Endothelial cell of umbilical vein (primary cell): Measurements from ENCODE around the gene DMD.

Experiments
- FOS ChIP-seq: IDR thresholded peaks from 2 replicates; pipeline ENCODE4 v1.6.1; 2011; ENCODE audit warnings: mild to moderate bottlenecking, low read length, moderate library complexity, borderline replicate concordance; ENCODE audit not compliant: insufficient read depth
- TF ChIP-seq, protein P1 (sequence below), 2 donors: IDR thresholded peaks; 1 replicate in 1 of 2; 2 replicates in 1 of 2; pipeline ENCODE4 v1.5.1; 2011; ENCODE audit warnings: low read length in 2 of 2, mild to moderate bottlenecking in 2 of 2, moderate library complexity in 2 of 2, control low read depth in 1 of 2, inconsistent platforms in 1 of 2, low read depth in 1 of 2; ENCODE audit not compliant: insufficient read depth in 1 of 2; ENCODE audit errors: extremely low read depth in 1 of 2

DNA sequence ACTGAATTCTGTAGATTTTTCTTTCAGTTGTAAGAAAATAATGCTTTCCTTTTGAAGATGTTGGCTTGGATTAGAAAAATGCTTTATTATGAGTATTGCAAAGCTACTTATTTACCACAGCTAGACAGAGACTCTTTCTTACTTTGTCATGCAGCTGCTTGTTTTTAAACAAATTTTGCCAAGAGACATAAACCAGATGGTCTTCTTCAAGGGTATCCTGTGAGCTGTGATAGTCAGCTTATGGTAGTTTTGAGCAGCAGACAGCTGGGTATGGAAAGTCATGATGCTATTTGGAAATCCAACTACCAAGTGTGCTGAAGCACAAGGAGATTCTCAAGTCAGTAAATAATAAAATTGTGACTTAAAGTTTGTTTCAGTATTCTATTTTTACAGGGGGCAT lies 941.5 kb downstream of the DMD start:
- TF ChIP-seq, protein P1, sequence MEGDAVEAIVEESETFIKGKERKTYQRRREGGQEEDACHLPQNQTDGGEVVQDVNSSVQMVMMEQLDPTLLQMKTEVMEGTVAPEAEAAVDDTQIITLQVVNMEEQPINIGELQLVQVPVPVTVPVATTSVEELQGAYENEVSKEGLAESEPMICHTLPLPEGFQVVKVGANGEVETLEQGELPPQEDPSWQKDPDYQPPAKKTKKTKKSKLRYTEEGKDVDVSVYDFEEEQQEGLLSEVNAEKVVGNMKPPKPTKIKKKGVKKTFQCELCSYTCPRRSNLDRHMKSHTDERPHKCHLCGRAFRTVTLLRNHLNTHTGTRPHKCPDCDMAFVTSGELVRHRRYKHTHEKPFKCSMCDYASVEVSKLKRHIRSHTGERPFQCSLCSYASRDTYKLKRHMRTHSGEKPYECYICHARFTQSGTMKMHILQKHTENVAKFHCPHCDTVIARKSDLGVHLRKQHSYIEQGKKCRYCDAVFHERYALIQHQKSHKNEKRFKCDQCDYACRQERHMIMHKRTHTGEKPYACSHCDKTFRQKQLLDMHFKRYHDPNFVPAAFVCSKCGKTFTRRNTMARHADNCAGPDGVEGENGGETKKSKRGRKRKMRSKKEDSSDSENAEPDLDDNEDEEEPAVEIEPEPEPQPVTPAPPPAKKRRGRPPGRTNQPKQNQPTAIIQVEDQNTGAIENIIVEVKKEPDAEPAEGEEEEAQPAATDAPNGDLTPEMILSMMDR (IDR thresholded peaks at IDR 0.05; ENCODE audit: extremely low read depth in 1 of 2, insufficient read depth in 1 of 2, low read depth in 1 of 2, low read length in 2 of 2): no peak
- no peak for TF ChIP-seq FOS
